Activated T-cell treated with anti-CD3 and anti-CD28 coated beads for 24 hours (primary cell): Measurements from ENCODE around the gene CFDP1.
"Not testable (repeated sequence)": the region's sequence is repeated elsewhere in the genome, so short reads cannot be mapped to it uniquely, and the experiment has no call there.

ENCODE experiments used
- DNase-seq: peaks from one replicate; pipeline ENCODE4 v3.0.0-alpha.2; 2020; ENCODE audit warnings: low read depth

The CFDP1 gene

GRCh38 chr16:75458439-75458838 is 25.1 kb upstream of the CFDP1 start:
- no peak for DNase-seq

GRCh38 chr16:75458029-75458428 is 24.7 kb upstream of the CFDP1 start:
- DNase-seq, result no peak

DNA sequence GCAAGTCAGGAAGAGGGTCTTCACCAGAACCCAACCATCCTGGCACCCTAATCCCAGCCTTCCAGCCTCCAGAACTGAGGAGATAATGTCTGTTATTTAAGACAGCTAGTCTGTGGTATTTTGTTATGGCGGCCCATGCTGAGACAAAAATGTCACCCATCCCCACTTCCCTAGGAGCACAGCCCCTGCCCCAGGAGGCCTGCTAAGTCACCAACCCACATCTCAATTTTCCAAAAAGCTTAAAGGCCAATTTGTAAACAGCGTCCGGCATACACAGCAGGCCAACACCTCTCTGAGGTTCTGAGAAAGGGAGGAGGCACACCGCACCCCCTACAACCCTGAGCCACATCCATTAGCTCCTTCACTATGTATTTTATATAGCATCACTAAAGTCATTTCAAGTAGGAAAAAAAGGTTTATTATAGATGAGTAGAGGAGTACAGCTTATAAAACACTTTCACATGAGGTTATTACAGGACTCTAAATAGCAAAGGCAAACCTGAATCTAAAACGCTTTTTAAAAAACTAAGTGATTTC is 24.2 kb upstream of the CFDP1 start:
- DNase-seq, result no peak

DNA sequence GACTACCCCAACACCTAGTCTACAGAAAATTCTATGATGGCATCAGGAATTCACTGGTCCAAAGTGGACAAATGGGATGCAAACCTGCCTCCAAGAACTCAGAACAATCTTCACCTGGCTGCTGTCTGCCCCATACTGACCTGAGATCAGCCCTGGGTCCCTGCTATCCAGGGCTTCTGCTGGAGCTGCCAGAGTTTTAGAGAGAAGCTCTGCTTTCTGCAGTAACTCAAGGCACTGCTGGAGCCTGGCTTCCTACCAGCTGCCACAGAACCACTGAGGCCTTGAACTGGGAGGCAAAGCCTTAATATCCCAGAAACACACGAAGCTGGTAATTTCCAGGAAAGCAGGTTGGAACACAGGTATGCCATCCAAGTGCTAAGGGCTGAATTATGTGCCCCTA is 23.7 kb upstream of the CFDP1 start:
- no peak for DNase-seq

- not testable (repeated sequence) for DNase-seq
Measured at GRCh38 chr16:75456486-75456885, 23.2 kb upstream of the CFDP1 start.

DNA sequence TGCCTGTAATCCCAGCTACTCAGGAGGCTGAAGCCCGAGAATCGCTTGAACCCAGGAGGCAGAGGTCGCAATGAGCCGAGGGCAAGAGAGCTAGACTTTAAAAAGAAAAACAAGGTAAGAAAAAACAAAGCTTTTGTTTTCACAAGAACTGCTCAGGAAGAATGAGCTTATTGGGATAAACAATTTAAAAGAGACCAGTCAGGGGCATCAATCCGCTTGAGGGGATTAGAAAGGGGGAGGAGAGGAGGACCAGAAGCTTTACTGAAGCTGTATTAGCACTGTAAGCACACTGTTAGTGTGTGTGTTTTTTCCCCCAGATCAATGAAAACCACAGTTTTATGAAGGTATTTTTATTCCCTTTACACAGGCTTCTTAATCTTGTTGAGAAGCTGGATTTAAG is 22.4 kb upstream of the CFDP1 start:
- no peak for DNase-seq

DNA sequence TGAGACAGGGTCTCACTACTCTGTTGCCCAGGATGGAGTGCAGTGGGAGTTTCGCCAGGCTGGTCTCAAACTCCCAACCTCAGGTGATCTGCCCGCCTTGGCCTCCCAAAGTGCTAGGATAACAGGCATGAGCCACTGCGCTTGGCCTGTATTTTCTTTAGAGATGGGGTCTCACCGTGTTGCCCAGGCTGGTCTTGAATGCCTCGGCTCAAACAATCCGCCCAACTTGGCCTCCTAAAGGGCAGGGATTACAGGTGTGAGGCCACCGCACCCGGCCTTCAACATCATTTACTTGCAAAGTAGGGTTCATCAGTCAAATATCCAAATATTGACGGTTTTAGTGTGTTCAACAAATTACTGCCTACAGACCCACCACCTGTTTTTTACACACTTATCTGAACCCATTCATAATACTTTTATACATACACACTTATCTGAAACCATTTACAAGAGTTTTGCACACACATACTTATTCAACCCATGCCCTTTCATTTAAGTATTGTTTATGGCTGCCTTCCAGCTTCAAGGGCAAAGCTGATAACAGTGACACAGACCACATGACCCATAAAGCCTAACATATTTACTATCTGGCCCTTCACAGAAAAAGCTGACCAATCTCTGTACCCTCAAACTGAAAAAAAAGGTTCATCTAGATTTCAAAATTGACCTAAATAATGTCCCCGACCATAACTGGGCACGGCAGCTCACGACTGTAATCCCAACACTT is 19.3 kb upstream of the CFDP1 start:
- no peak for DNase-seq

- no peak for DNase-seq
Measured at GRCh38 chr16:75446416-75446815, 13.1 kb upstream of the CFDP1 start.

DNA sequence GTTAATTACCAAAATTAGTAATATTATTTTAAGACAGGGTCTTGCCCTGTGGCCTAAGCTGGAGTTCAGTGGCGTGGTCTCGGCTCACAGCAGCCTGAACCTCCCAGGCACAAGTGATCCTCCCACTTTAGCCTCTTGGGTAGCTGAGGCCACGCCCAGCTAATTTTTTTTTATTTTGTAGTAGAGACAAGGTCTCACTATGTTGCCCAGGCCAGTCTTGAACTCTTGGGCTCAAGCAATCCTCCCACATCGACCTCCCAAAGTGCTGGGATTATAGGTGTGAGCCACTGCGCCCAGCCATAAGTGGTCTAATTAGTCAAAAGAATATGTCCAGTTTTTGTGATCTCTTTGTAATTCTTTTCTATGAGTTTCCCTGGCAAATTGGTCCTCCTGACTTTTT is 12.0 kb upstream of the CFDP1 start:
- DNase-seq, result no peak

DNA sequence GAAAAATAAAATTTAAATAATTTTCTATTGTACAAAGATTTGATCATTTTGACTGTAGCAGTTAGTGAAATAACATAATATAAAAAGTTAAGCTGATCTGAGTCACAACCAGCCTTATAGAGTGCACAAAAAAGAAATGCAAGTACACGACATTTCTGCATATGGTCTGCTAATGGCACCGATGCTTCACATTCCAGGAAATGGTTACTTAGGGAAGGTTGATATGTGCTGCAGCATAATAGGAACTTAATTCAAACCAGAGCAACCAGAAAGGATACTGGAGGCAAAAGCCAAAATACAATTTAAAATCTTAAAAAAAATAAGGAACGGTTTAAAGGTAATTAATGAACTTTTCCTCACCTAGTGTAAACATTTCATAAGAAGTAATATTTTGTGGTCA is 10.0 kb upstream of the CFDP1 start:
- DNase-seq, result no peak

DNA sequence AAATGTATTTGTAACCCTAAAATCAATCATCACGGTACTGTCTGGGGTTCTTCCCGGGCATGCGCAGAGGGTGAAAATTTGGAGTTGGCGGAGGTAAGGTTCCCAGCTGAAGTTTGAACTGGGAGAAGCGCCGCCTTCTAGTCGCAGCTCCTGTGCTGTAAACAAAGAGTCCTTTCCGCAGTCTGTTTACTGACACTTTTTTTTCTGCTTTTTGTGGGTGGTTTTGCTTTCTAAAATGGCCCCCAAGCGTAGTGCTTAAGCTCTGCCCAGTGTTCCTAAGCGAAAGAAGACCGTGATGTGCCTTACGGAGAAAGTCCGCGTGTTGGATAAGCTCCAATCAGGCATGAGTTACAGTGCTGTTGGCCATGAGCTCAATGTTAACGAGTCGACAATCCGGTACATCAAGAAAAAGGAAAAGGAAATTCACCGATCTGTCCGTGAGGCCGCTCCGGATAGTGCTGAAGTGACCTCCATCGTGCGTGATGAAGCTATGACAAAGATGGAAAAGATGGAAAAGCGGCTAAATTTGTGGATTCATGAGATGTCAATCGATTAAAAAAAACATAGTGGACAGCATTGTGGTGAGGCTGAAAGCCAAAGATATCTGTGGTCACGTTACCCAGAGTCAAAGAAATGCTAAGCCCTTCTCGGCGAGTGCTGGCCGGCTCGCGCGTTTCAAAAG is 570 bp upstream of the CFDP1 start:
- no peak for DNase-seq

- no peak for DNase-seq
Measured at GRCh38 chr16:75429621-75430403, 3.5 kb downstream of the CFDP1 start.

GRCh38 chr16:75426524-75426923 is 6.8 kb downstream of the CFDP1 start:
- not testable (repeated sequence) for DNase-seq

DNA sequence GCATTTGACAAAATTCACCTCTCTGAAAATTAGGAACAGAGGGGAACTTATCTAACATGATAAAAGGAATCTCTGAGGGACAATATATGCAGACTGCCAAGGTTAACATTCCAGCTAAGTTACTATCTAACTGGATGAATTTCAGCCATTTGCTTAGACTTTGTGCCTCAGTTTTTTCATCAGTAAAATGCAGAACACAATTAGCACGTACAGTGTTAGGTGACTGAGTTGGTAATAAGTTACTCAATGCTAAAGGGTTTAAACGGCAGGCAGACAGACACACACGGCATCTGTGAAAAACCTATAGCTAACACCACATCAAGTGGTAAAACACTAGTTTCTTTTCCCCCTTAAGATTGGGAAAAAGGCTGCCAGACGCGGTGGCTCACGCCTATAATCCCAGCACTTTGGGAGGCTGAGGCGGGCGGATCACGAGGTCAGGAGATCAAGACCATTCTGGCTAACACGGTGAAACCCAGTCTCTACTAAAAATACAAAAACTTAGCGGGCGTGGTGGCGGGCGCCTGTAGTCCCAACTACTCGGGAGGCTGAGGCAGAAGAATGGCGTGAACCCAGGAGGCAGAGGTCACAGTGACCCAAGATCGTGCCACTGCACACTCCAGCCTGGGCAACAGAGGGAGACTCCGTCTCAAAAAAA is 9.1 kb downstream of the CFDP1 start:
- DNase-seq, result not testable (repeated sequence)

DNA sequence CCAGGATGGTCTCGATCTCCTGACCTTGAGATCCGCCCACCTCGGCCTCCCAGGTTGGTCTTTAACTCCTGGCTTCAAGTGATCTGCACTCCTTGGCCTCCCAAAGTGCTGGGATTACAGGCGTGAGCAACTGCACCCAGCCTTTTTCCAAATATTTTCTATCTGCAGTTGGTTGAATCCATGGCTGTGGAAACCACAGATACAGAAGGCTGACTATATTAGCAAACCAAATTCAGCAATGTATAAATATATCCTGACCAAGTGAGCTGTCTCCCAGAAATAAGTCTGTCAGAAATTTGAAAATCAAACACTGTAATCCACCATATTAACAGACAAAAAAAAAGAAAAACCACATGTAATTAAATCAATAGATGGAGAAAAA is 9.6 kb downstream of the CFDP1 start:
- DNase-seq, result no peak

DNA sequence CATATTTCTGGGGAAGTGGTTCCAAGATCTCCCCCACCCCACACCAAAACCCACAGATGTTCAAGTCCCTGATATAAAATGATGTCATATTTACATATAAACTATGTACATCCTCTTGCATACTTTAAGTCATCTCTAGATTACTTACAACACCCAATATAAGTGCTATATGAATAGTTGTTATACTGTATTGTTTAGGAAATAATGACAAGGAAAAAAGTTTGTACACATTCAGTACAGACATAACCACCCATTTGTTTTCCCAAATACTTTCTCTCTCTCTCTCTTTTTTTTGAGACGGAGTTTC is 11.5 kb downstream of the CFDP1 start:
- DNase-seq, result no peak

GRCh38 chr16:75420987-75421819 is 12.1 kb downstream of the CFDP1 start:
- DNase-seq, result no peak

GRCh38 chr16:75416904-75417565 is 16.3 kb downstream of the CFDP1 start:
- DNase-seq, result no peak

DNA sequence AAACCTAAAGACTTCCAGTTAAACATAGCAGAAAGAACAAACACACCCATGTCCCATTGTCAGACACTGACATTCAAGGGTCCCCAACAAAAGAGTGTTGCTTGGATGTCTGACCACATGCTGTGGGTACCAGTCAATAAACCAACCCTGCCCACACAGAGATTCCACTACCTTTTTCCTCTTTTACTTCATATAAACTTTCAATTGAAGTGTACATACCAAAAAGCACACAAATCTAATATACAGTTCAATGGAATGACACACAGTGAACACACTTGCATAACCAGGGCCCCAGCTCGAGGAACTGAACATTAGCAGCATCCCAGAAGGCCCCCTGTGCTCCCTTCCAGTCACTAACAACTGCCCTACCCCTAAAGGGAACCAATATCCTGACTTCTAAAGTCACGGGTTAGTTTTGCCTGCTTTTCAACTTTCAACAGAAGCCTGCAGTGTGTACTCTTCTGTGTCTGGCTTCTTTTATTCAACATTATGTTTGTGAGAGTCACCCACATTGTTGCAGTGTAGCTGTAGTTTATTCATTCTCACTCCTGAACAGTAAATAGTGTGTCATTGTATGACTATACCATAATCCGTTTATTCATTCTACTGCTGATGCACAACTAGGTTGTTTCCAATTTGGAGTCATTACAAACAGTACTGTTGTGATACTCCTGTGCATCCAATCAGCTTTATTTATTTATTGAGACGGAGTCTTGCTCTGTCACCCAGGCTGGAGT is 18.0 kb downstream of the CFDP1 start:
- no peak for DNase-seq

- no peak for DNase-seq
Measured at GRCh38 chr16:75413951-75414350, 19.4 kb downstream of the CFDP1 start.
